ENCODE measurements around the gene MME.

MME gene

DNA sequence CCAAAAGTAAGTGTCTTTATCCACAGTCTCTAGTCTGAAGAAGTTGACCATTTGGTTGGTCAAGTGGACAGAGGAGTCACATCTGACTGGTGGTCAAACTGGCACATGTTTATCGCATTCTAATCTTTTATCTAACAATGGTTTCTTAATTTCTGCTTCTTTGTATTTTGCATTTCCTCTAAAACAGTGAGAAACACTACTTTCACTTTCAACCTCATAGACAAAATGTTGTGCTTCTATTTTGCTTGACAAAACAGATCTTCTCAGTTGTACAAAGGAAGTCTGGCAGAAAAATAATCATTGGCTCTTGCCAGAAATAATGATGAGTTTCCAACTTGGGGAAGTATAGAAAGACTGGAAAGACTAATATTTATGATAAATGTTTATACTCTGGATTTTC lies 103.9 kb downstream of the MME start:
- H3K27me3 ChIP-seq (ENCODE audit: insufficient read depth, low read depth) = no peaks in the 10 kb centered on the region
- peak overlapping the region; percentile 60 for H3K4me2 ChIP-seq
- no peak for TF ChIP-seq CTCF (conservative IDR thresholded peaks at IDR 0.05; ENCODE audit: low read depth, low read length)
- H4K20me1 ChIP-seq (ENCODE audit: insufficient read depth) = no peaks in the 10 kb centered on the region
- no peaks in the 10 kb centered on the region for H3K36me3 ChIP-seq (ENCODE audit: insufficient read depth)
- H3K4me1 ChIP-seq (ENCODE audit: low read depth, poor library complexity, severe bottlenecking) = peaks cover 50% of the 10 kb centered on the region
- no peak overlapping the region for H2AFZ ChIP-seq (ENCODE audit: low read depth)
- peak overlapping the region; percentile 32 for H3K4me3 ChIP-seq (IDR thresholded peaks at IDR 0.05; ENCODE audit: insufficient read depth, low read depth, low read length)
- H3K27ac ChIP-seq = peak overlapping the region; percentile 38; the same call in 1 of the 2 replicates
- no peak overlapping the region for H3K9ac ChIP-seq
- H3K79me2 ChIP-seq (ENCODE audit: insufficient read depth, low read depth) = no peaks in the 10 kb centered on the region

DNA sequence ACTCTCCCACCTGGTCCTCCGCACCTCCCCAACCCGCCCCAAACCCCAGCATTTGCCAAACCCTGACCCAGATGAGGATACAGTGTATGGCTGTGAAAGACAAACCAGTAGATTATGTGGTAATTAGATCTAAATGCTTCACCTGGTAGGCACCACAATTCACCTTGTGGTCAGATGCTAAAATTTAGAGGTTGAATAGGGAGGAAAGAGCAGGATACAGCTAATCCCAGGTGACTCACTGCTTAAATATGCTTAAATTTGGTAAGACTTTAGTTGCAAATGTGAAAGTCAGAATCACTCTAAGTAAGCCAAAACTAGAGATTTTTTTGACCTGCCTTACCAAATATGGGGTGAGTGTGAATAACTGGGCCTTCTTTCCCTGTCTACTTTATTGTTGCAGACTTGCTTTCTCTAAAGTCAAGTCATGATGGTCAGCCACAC lies 105.5 kb downstream of the MME start:
- Histone ChIP-seq H3K79me2 (ENCODE audit: insufficient read depth, low read depth) (no peaks in the 10 kb centered on the region), H3K4me1 (ENCODE audit: low read depth, poor library complexity, severe bottlenecking) (peaks cover 50% of the 10 kb centered on the region), H3K9ac (no peak overlapping the region), H3K4me2 (peak overlapping the region; percentile 60), H3K36me3 (ENCODE audit: insufficient read depth) (no peaks in the 10 kb centered on the region), H3K27me3 (ENCODE audit: insufficient read depth, low read depth) (no peaks in the 10 kb centered on the region), H2AFZ (ENCODE audit: low read depth) (no peak overlapping the region), H4K20me1 (ENCODE audit: insufficient read depth) (no peaks in the 10 kb centered on the region), H3K4me3 (IDR thresholded peaks at IDR 0.05; ENCODE audit: insufficient read depth, low read depth, low read length) (no peak overlapping the region), H3K27ac (peak overlapping the region; percentile 38; the same call in 1 of the 2 replicates)
- TF ChIP-seq CTCF (conservative IDR thresholded peaks at IDR 0.05; ENCODE audit: low read depth, low read length) = no peak

DNA sequence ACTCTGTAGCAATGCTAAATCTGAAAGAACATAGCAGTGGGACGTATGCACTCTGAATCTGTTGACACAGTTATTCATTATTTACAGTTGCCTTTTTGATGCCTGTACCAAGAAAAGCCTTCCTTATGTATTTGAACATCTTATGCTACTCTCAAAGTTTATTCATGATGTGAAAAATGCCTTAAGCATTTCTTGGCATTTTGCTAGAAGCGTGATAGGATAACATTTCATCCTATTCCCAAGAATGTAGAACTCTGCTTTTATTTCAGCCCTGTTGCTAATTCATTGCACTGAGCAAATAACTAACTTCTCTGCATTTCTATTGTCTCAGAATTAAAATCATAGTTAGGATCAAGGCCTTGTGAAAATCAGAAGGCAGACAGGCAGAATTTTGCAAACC lies 107.9 kb downstream of the MME start:
- no peak overlapping the region for H3K27ac ChIP-seq
- H4K20me1 ChIP-seq (ENCODE audit: insufficient read depth) = no peaks in the 10 kb centered on the region
- H3K4me3 ChIP-seq (IDR thresholded peaks at IDR 0.05; ENCODE audit: insufficient read depth, low read depth, low read length) = no peak overlapping the region
- no peak overlapping the region for H3K4me2 ChIP-seq
- peaks cover 48% of the 10 kb centered on the region for H3K4me1 ChIP-seq (ENCODE audit: low read depth, poor library complexity, severe bottlenecking)
- H3K79me2 ChIP-seq (ENCODE audit: insufficient read depth, low read depth) = no peaks in the 10 kb centered on the region
- no peak overlapping the region for H2AFZ ChIP-seq (ENCODE audit: low read depth)
- H3K9ac ChIP-seq = no peak overlapping the region
- no peaks in the 10 kb centered on the region for H3K36me3 ChIP-seq (ENCODE audit: insufficient read depth)
- H3K27me3 ChIP-seq (ENCODE audit: insufficient read depth, low read depth) = no peaks in the 10 kb centered on the region
- TF ChIP-seq CTCF (conservative IDR thresholded peaks at IDR 0.05; ENCODE audit: low read depth, low read length) = no peak

DNA sequence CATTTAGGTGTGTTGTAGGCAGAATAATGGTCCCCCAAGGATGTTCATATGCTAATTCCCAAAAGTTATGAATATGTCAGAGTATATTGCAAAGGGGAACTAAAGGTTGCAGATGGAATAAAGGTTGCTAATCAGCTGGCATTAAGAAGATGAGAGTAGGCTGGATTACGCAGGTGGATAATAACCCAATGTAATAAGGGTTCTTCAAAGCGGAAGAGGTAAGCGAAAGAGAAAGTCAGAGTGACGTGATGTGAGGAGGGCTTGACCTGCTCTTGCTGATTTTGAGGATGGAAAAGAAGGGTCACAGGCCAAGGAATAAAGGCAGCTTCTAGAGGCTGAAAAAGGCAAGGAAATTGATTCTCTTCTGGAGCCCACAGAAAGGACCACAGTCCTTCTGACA lies 109.4 kb downstream of the MME start:
- Histone ChIP-seq H2AFZ (ENCODE audit: low read depth) (no peak overlapping the region), H3K9ac (no peak overlapping the region), H3K79me2 (ENCODE audit: insufficient read depth, low read depth) (no peaks in the 10 kb centered on the region), H4K20me1 (ENCODE audit: insufficient read depth) (no peaks in the 10 kb centered on the region), H3K27me3 (ENCODE audit: insufficient read depth, low read depth) (no peaks in the 10 kb centered on the region), H3K36me3 (ENCODE audit: insufficient read depth) (no peaks in the 10 kb centered on the region), H3K4me1 (ENCODE audit: low read depth, poor library complexity, severe bottlenecking) (peaks cover 34% of the 10 kb centered on the region), H3K4me2 (no peak overlapping the region), H3K27ac (no peak overlapping the region), H3K4me3 (IDR thresholded peaks at IDR 0.05; ENCODE audit: insufficient read depth, low read depth, low read length) (no peak overlapping the region)
- TF ChIP-seq CTCF (conservative IDR thresholded peaks at IDR 0.05; ENCODE audit: low read depth, low read length) = no peak

Measured in KMS-11 (cell line).